Activated CD8-positive, alpha-beta memory T cell treated with anti-CD3 and anti-CD28 coated beads, Interleukin-2, amount 50 U/mL, for 1 hour (primary cell): ENCODE results near the gene SYCP2.
"Not testable (repeated sequence)": the region's sequence is repeated elsewhere in the genome, so short reads cannot be mapped to it uniquely, and the experiment has no call there.

Source experiments
- DNase-seq: peaks from one replicate; pipeline ENCODE4 v3.0.0-alpha.2; 2020; ENCODE audit errors: extremely low read depth

Gene SYCP2

DNA sequence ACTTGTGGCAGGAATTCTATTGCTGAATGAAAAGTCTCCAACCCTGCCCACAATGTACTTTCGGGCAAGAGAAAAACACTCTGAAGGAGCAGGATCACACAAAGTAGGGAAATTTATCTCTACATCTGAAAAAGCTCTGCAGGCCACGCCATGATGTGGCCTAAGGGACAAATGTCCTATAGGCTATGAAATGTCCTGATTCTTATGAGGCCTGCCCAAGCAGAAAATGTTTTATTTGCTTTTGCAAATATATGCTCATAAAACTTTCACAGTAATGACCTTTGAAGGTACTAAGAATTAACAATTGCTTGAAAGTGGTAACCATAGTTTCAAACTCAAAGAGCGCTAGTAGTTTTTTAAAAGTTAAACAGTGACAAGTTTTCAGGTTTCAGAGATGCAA, 31.0 kb downstream of the SYCP2 start:
- DNase-seq: no peak

DNA sequence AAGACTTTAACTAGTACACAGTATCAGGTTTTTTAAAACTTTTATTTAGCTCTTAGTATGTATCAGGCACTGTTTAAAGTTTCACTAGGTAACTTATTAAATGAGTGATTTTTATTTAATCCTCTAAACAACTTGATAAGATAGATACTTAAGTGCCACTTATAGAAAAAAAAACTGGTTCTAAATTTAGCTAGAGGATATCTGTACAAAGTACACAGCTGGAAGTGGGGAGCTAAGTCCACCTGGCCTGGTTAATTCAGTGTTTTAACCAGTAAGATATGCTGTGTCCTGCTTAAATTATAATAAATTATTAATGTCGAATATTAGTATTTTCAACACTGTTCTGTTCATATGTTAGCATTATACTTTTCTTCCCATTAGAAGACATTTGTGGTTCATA, 37.5 kb downstream of the SYCP2 start:
- no peak for DNase-seq

DNA sequence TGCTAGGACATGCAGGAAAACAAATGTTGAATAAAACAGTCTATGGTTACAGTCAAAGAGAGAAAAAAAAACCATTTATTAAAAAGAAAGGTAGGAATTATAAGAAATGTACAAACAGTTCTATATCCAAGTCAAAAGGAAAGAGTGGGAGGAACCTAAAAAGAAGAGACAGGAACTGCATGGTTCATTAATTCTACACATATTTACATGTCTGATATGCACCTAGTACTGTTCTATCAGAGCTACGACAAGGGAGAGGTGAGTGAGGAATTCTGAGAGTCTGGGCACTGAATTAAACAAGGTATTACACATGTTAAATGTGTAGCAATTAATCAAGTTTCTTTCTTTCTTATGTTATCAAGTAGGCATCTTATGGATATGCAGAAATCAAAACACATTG, 41.9 kb downstream of the SYCP2 start:
- no peak for DNase-seq

DNA sequence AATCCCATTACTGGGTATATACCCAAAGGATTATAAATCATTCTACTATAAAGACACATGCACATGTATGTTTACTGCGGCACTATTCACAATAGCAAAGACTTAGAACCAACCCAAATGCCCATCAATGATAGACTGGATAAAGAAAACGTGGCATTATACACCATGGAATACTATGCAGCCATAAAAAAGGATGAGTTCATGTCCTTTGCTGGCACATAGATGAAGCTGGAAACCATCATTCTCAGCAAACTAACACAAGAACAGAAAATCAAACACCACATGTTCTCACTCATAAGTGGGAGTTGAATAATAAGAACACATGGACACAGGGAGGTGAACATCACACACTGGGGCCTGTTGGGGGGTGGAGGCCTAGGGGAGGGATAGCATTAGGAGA, 43.4 kb downstream of the SYCP2 start:
- DNase-seq: not testable (repeated sequence)

DNA sequence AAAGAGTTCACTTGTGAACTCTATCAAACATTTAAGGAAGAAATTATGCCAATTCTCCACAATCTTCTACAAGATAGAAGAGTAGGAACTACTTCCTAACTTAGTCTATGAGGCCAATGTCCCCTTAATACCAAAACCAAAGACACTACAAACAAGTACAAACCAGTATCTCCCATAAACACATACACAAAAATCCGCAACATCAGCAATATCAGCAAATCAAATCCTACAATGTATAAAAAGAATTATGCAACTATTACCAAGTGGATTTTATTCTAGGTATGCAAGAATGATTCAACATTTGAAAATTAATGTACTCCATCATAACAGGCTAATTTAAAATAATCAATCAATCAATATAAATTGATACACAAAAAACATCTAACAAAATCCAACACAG, 45.4 kb downstream of the SYCP2 start:
- no peak for DNase-seq

DNA sequence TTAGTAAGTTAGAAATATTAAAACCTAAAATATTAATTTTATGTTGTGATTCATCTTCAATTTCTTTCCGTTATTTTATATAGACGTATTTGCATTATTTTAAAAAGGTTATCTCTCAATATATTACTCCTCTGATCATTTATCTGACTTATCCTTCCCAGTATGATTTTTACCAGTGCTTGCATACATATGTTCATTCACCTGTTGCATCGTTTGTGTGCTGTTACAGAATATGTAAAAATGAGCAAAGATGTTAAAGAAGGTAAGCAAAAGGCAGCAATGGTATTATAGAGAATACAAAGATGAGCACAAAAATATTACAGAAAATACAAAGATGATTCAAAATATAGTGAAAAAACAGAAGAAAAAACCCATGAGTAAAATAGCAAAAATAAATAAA, 48.9 kb downstream of the SYCP2 start:
- DNase-seq: no peak

DNA sequence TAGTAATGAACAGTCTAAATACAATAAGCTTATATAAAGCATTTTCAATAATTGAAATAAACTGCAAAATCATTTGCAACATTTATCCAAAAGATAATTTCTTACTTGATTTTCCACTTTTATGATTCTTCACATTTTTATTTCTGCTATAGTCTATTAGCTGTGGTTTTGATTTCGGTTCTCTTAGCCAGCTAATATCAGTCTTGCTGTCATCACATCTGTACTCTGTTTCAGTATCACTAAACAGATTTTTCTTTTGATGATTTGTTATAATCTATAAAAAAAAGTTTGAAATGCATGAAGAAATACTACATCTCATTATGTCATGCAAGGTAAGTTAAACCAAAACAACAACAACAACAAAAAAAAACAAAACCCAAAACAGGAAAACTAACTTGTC, 53.2 kb downstream of the SYCP2 start:
- no peak for DNase-seq

DNA sequence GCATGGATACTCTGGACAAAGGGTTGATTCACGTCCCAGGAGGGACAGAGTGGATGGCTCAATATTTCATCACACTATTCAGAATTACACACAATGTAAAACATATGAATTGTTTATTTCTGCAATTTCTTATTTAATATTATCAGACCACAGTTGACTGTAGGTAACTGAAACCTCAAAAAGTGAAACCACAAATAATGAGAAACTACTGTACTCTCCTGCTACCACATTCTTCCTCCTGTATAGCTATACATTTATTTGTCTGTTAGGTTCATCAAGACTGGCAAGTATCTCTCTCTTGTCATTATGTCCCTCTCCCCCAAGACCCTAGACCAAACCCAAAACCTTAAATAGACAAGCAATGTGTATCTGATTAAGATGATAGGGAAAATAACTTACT, 60.0 kb downstream of the SYCP2 start:
- DNase-seq: no peak

DNA sequence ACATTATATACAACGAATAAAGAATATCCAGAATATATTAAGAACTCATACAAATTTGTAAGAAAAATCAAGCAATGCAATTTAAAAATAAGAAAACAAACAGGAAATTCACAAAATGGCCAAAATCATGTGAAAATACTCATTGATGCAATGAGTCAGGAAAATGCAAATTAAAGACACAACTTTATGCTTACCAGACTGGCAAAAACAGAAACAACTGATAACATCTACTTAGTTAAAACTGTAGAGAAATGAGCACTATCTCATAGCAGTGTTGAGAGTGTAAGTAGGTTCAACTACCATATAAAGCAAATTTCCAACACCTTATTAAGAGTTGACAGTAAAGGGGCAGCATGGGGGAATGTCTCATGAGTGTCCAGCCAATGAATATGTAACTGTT, 62.3 kb downstream of the SYCP2 start:
- no peak for DNase-seq

DNA sequence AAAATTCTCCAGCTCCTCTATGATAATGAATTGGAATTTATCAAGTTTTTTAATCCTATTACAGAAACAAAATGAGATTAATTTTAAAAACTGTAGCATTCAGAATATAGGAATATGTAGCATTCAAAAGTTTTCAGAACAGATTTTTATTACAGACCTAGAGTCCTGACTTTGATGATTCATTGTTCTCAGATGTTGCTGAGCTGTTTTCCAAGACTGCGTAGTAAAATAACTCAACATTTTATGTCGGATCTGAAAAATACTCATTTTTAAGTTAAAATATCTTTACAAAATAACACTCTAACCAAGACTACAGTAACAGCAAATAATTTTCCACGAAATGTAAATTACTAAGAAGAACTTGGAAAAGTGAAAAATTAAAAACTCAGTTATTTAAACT, 67.1 kb downstream of the SYCP2 start:
- no peak for DNase-seq

DNA sequence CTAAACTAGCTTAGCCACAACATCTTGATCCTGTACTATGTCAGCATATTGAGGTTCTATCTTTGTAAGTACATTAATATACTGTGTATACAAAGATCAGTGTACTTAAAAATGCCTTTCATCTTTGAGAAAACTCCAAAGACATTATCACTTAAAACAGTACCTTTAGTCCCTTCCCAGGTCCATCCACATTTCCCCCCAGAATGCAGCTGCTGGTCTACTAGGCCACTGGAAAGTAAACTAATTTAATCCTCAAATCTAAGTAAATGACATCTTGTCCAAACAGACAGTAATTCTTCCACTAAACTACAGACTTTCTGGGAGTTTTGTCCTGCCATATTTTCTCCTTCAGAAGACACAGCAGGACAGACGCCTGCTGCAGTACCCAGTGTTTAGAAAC, 68.7 kb downstream of the SYCP2 start:
- no peak for DNase-seq

DNA sequence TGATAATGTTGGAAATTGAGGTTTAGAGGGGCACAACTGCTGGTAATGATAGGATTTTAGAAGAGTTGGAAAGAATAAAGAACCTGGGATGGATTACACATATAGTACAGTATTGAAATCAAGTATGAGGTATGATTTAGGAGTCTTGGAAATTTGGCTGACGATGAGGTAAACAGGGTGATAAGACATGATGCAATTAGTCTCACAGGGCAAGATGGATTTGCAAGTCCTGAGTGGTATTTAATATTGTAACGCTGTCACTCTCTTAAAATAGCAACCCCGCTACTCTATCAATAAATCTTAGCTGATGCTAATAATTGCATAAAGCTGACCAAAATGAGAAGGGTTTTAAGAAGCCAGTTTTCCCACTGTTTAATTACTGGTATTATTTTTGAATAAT, 70.4 kb downstream of the SYCP2 start:
- DNase-seq: no peak

DNA sequence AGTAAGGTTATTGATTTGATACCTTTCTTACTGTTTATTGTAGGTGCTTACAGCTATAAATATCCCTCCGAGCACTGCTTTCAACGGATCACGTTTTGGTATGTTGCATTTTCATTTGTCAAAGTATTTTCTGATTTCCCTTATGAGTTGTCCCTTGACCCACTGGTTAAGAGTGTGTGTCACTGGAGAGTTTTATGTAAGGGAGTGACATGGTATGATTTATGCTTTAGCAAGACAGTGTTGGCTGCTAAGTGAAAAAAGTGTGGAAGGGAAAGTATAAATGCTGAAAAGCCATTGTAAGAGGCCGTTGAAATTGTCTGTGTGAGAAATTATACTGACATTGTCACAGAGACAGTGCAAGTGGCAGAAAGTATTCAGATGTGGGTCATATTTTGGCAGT, 72.0 kb downstream of the SYCP2 start:
- no peak for DNase-seq

DNA sequence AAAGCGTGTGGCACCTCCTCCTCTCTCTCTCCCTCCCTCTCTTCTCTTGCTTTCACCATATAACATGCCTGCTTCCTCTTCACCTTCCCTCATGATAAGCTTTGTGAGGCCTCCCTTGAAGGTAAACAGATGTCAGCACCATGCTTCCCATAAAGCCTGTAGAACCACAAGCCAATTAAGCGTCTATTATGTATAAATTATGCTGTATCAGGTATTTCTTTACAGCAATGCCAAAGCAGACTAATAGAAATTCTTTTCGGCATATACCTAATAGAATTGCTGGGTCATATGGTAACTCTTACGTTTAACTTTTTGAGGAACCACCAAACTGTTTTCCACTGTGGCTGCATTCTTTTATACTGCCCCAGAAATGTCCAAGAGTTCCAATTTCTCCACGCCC, 75.0 kb downstream of the SYCP2 start:
- no peak for DNase-seq

DNA sequence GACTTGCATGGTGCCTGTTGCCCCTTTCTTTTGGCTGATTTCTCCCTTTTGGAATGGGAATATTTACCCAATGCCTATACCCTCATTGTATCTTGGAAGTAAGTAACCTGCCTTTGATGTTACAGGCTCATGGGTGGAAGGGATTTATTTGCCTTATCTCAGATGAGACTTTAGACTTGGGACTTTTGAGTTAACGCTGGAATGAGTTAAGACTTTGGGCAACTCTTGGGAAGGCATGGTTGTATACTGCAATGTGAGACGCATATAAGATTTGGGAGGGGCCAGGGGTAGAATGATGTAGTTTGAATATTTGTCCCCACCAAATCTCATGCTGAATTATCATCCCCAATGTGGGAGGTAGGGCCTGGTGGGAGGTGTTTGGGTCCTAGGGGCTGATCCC, 75.5 kb downstream of the SYCP2 start:
- DNase-seq: no peak

DNA sequence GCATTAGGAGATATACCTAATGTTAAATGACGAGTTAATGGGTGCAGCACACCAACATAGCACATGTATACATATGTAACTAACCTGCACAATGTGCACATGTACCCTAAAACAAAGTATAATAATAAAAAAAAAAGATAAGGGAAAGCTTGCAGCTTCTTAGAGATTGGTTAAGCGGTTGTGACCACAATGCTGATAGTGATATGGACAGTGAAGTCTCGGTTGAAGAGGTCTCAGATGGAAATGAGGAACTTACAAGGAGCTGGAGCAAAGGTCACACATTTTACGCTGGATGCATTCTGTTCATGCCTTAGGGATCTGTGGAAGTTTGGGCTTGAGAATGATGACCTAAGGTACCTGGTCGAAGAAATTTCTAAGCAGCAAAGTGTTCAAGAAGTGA, 76.5 kb downstream of the SYCP2 start:
- not testable (repeated sequence) for DNase-seq

DNA sequence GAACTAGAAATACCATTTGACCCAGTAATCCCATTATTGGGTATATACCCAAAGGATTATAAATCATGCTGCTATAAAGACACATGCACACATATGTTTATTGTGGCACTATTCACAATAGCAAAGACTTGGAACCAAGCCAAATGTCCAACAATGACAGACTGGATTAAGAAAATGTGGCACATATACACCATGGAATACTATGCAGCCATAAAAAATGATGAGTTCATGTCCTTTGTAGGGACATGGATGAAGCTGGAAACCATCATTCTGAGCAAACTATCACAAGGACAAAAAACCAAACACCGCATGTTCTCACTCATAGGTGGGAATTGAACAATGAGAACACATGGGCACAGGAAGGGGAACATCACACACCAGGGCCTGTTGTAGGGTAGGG, 76.9 kb downstream of the SYCP2 start:
- DNase-seq: not testable (repeated sequence)

DNA sequence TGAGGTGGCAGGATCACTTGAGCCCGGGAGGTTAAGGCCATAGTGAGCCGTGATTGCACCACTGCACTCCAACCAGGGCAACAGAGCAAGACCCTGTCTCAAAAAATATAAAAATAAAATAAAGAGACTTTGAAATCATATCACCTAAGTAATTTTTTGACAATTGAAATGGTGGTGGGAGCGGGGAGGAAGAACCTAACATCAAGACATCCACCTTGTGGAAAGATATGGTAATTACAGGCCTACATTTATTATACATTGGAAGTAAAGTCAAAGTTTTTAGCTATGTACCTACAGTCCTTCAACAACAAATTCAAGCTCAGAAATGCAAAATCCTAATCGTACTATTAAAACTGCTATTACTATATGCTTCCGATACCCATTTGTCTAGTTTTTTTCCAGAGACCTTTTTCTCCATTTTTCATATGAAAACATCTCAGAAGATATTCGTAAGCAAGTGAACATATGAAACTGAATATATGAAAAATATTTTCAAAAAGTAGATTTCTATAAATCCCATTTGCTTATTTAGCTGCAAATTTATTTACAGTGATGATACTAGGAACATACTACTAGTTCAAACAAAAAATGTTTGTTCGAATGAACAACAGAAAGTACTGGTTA, 83.3 kb downstream of the SYCP2 start:
- DNase-seq: no peak

DNA sequence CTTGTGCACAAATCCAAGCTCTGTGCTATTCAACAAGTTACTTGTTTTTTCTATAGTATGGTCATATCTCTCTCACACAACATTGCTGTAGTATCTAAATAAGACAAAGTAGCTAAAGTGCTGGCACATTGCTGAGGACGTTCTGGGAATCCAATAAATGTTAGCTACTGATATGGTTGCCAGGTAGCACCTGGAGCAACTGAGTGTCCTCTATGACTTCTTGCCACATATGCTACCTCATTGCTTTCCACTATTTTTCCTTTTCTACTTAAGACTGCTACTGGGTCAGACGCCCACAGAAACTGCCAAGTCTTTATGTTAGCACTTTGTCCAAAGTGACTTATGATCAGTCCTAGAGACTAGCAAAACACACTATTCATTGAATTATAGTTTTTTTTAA, 85.3 kb downstream of the SYCP2 start:
- DNase-seq: no peak

DNA sequence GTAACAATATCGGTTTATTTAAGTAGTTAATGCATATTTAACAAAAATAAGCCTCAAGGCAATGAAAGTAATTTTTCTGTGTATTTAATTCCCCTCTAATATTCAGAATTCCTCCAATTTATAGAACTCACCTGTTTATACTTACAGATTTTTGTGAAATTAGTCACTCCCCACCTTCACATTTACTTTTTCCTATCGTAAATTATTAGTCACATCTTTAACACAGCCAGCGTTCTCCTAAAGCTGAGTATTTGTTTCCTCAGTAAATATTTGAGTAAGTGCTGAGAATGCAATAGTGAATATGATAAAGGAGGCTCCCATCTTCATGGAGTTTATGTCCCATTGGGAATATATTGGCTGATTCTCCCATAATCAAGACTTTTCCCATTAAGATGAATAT, 88.0 kb downstream of the SYCP2 start:
- DNase-seq: no peak

DNA sequence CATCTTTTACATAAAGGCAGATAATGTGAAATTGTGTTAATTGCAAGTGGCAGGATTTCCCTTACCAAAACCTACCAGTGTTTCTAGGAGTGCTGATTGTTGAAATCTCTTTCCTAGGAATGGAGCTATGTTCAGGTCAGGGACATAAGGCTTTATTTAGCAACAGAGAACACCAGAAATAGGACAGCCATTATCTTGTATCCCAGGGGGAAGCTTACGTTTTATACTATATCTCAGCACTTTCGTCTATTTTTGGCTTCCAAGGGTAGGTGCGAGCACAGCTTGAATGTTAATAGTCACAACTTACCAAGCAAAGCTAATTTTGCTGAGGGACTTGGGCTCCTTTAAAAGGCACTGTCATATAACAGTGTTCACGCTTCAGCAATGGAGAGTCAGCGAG, 94.0 kb downstream of the SYCP2 start:
- no peak for DNase-seq

DNA sequence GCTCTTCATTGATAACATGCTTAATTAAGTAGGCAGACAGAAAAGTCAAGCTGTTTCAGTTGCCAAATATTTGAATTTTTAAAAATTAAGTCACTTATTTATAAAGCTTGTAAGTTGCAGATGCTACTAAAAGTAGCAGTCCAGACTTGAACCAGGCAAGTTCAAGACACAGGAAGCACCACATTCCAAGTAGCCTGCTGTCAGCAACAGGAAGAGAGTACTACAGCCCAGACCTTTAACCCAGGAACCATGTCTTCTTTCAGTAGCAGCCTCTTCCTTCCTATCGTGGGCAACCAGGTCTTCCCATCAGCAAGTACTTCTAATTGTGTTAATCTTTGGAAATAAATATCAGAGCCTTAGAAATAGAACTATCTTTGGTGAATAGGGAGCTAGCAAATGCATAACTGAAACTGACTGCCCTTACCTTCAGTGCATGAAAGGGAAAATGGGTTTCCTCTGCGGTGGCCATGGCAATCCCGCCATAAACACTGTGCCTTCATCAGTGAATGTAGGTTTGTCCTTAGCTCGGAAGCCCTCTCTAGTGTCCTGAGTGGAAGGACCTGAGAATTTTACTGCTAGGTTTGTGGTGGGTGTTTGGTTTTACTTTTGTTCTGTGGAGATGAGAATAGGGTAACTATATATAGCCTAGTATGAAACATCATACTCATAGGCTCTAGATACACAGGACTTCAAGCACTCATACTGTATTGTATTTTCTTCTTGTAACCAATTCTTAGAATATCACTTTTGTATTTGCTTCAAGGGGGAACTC, 95.6 kb downstream of the SYCP2 start:
- DNase-seq: no peak

DNA sequence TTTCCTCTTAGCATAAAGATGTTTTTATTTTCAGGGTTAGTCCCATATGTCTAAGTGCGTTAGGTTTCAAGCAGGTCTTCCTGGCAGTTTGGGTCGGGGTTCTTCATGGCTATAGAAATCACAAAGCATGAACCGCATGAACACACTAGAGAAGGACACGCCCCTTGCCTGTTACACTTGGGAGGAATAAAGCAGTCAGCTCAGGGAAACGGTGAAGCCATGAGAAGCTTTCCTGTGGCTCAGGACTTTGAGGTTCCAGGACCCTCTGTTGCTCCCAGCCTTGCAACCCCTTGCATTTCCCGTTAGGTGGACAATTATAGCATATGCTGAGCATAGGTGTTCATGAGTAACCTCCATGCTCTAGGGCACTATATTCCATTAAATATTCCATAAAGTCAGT, 96.7 kb downstream of the SYCP2 start:
- no peak for DNase-seq
